GM19238 (cell line): ENCODE data around the gene ROBO1.

Experiments
- DNase-seq: peaks from one replicate; pipeline ENCODE4 v3.0.0; 2011; ENCODE audit warnings: low spot score; ENCODE audit not compliant: insufficient read length

ROBO1 gene

DNA sequence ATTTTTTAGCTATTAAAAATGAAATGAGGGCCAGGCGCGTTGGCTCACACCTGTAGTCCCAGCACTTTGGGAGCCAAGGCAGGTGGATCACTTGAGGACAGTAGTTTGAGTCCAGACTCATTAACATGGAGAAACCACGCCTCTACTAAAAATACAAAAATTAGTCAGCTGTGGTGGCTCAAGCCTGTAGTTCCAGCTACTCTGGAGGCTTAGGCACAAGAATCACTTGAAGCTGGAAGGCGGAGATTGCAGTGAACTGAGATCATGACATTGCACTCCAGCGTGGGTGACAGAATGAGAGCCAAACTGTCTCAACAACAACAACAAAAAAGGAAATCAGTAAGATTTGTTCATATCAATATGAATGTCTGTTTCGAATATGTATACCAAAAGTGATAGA is 517.1 kb downstream of the ROBO1 start:
- no peak for DNase-seq

DNA sequence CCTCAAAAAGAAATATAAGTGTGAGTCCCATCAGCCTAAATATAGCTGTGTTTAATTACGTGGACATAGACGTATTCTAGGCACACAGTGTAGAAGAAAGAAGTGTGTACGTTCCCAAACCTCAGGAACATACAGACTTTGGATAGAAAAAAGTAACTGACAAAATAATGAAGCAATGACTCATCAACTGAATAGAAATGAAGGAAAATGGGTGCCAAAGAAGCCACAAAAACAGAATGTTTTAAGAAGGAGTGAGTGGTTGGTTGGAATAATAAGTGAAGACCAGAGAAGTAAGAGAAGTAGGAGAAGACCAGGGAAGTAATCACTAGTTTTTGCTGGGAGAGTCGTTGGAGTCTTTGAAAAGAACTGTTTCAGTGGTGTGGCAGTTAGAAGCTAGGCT is 518.1 kb downstream of the ROBO1 start:
- DNase-seq: no peak

- DNase-seq: no peak
These were observed 520.1 kb downstream of the ROBO1 start for GRCh38 chr3:79247725-79248043.

DNA sequence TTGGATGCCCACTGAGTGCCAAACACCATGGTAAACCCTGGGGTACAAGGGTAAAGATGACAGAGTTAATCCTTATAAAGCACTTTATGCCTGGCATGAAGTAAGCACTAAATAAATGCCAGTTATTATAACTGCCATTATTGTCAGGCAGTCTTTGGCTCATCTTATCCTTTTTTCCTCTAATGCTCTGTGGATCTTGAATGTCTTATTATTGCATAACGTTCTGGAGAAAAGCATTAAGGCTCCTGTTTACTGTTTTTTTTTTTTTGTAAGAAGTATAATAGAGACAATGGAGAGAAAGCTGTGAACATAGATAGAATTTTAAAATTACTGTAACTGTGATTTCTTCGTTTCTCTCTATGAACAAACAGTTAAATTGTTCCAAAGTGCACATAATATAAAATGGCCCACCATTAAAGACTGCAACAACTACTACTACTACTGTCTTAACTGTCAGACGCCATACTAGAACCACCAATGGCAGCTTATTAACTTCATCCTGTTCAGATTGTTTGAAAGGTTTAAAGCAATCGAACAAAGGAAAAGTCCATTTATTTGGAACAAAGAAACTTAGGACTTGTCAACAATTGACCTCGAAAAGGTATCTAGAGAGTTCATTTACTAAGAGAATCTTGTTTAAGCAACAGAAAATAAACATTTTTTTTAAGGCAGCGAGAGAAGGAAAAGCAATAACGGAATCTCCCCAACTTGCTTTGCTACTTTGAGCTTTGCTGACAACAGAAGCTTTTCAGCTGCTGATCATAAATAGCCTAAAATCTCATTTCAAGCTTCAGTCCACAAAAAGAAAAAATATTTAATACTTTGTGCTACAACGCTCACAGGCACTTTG is 520.7 kb downstream of the ROBO1 start:
- DNase-seq: no peak

DNA sequence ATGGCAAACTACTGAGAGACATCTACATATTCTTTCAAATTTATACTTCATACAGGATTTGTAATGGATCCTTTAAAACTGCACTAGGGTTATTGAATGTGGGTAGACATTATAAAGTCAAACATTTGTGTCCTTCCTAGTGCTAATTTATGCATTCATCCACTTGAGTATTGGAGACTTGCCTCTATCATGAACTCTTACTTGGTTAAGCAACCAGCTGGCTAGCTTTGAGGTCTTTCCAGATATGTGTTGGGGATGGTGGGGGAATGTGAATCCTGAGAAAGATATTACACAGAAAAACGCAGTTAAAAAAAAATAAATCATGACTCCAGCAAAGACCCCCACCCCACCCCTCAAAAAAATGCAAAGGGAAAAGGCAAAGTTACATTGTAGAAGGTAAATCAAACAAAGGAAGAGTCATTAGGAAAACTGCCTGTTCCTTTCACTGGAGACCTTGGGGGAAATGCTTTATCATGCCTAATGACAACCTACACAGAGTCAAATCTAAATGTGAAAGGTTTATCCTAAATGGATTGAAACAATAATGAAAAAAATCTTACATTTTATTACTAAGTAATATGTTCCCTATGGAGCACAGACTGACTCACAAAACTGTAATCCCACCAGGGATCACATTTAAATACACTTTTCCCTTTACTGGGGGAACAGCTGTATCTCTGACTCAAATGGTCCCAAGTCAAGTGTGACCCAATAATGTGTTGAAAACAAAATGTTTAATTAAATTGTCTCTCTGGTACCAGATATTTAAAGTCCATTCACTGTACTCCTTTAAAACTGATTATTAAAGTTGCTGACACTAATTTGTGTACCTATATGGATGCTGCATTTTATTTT is 522.3 kb downstream of the ROBO1 start:
- DNase-seq: no peak

GRCh38 chr3:79236496-79236895 is 531.3 kb downstream of the ROBO1 start:
- no peak for DNase-seq

DNA sequence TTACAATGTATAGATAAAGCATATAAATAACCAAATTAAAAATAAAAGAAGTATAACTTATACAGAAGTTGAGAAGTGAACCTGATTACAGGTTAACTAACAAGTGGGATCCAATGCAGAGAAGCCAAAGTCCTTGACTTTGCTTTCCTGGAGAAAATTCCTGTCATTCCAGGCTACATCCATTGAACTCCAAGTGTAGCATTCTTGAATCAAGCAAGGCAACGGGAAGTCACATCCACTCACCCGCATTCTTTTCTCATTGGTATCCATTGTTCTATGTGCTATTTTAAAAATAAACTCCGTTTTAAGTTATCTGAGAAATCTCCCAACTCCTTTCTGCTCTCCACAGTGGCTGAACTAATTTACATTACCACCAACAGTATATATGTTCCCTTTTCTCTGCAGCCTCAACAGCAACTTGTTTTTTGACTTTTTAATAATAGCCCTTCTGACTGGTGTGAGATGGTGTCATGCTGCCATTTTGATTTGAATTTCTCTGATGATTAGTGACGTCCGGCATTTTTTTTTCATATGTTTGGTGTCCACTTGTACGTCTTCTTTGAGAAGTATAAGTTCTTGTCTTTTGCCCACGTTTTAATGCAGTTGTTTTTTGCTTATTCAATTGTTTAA is 534.3 kb downstream of the ROBO1 start:
- DNase-seq: no peak

DNA sequence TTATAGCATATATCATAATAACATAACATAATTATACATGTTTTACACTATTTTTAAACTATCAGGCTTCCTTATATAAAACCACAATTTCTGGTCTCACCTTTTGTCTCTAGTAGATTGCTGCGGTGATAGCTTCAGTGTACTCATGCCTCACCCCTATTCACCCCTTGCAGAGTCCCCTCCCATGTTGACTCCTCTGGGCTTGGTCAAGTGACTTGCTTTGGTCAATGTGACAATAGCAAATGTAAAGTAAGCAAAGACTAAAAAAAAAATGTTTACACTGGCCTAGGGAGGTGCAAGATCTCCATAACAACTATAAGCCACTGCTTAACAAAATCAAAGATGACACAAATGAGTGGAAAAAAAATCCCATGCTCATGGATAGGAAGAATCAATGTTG is 537.5 kb downstream of the ROBO1 start:
- no peak for DNase-seq

GRCh38 chr3:79217096-79217495 is 550.7 kb downstream of the ROBO1 start:
- DNase-seq: no peak

- DNase-seq: no peak
These were observed 552.5 kb downstream of the ROBO1 start for GRCh38 chr3:79215286-79215685.

DNA sequence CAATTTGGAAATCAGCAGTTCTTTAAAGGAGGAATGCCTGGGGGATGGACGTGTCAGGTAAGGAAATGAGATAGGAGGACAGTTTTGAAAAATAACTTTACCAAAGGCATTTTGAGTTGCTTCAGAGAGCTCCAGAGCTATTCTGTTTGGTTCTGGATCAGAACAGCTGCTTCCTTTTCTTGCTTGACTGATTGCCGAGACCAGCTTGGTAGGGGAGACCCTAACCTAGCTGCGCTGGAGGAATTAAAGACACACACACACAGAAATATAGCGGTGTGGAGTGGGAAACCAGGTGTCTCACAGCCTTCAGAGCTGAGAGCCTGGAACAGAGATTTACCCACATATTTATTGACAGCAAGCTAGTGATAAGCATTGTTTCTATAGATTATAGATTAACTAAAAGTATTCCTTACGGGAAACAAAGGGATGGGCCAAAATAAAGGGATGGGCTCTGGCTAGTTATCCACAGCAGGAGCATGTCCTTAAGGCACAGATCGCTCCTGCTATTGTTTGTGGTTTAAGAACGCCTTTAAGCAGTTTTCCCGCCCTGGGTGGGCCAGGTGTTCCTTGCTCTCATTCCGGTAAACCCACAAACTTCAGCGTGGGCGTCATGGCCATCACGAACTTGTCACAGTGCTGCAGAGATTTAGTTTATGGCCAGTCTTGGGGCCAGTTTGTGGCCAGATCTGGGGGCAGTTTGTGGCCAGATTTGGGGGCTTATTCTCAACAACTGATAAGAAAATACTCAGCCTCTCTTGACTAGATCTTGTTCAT is 556.0 kb downstream of the ROBO1 start:
- DNase-seq: no peak

- no peak for DNase-seq
These were observed 563.4 kb downstream of the ROBO1 start for GRCh38 chr3:79204351-79204750.

GRCh38 chr3:79203144-79203519 is 564.7 kb downstream of the ROBO1 start:
- no peak for DNase-seq

DNA sequence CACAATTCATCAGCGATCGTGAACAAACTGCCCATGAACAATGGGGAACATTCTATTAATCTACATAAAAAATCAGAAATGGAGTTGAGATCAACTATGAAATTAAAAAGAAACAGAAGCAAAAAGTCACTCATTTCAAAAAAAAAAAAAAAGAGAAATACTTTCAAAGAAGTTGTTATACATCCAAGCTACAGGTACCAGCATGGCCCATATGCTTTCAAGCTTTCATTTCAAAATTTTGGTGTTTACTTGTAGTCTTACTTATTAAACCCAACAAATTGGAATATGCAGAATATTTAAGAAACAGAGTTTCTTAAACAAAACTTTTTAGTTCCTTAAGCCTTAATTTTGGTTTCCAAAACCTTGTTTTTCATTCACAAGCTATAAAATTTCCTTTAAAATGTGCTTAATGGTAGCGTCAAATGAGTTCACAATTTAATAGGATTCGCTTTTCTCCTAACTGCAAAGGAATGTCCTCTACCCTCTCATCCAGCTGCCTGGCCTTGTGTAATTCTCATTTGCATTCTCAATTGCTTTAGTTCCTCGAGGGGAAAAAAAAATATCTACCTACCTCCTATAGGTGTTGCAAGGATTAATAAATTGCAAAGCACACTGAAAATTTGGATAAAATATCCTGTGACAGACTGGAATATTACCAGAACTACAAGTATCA is 565.2 kb downstream of the ROBO1 start:
- DNase-seq: no peak

DNA sequence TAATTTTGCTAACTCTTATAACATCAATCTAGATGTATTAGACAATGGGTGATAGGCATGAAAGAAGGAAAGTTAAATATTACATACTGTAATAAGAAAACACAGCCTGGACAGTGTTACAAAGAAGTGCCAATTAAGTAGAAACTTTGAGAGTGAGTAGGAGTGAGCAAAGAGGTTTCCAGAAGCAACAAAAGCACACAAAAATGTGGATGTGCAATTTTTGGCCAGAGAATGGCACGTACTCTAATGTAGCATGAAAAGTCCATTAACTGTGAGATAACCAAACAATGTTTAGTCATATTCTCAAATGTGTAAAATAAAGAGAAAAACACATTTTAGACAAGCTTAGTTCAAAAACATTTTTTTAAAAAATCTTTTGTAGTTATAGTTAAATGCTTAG is 567.3 kb downstream of the ROBO1 start:
- DNase-seq: no peak

DNA sequence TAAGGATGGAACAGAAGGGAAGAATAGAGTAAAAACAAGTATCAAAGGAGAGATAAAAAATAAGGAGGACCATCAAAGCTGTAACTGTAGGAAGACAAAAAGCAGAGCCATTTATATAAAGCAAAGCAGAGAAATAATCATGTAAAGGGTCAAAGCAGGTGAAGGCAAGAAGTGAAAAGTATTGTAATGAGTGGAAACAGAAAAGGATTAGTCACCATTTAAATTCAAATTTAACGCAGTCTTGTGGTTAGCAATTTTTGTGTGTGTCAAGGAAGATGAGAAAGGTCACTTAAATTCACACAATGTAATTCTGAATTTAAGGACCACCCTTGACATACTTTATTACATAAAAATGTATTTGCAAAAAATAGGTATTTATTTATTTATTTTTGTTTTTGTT is 567.8 kb downstream of the ROBO1 start:
- no peak for DNase-seq

GRCh38 chr3:79187426-79187825 is 580.4 kb downstream of the ROBO1 start:
- DNase-seq: no peak

GRCh38 chr3:79184251-79184650 is 583.5 kb downstream of the ROBO1 start:
- no peak for DNase-seq

- no peak for DNase-seq
These were observed 584.3 kb downstream of the ROBO1 start for GRCh38 chr3:79183496-79183895.

DNA sequence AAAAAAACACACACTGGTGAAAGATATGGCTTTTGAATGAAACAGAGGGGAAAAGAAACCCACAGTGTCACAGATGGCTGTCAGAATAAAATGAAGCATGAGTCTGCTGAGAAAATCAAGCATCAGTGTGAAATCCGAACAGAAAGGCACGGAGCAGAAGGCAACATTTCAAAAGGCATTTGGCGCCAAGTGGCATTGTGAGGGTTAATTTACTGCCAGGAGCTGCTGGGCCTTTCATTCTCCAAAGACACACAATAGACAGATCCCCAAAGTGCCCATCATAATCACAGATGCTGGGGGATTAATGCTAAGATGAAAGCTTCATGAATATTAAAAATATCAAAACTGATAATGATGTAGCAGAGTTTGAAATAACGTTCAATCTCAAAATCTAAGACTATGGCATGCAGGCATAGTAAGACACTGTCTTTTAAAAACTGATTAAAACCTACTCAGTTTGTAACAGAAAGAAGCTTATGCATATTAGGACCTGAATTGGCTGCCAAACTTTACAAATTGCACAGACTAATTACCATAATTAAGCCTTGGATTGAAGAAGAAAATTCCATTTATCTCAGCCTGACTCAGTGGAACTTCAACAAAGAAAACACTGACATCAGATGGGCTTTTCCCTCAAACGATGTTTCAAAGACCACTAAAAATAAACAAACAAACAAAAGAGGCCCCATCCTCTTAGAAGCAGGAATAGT is 589.2 kb downstream of the ROBO1 start:
- no peak for DNase-seq
